Subcutaneous adipose tissue (tissue), 4 donors: ENCODE data around the gene KLHL21. TPM values are rescaled to one million over a fixed set of nuclear protein-coding genes. Genes with fewer than 3 reads are reported as not detected.

Experiments used
- CTCF ChIP-seq: fragments of 450-650 bp; IDR thresholded peaks from one replicate; pipeline ENCODE4 v1.5.1; 2016; ENCODE audit warnings: low read depth, mild to moderate bottlenecking, control low read depth, antibody characterized with exemption, moderate library complexity
- total RNA-seq, 4 donors: library from RNA; depleted of rRNA; stranded (reverse); fragments of >200 nt; gene quantifications; one replicate each; pipeline ENCODE4 v1.1.0, GENCODE V29; 2016

The KLHL21 gene
- total RNA-seq, 4 donors from 2014 or later = 21.2 to 123 (median 47.2) TPM

- TF ChIP-seq CTCF = no peak
Observed at GRCh38 chr1:6635910-6636760, 33.5 kb upstream of the KLHL21 start.

- no peak for TF ChIP-seq CTCF
Observed at GRCh38 chr1:6635161-6635909, 32.7 kb upstream of the KLHL21 start.

- no peak for TF ChIP-seq CTCF
Observed at GRCh38 chr1:6634371-6635052, 31.8 kb upstream of the KLHL21 start.

- TF ChIP-seq CTCF = no peak
Observed at GRCh38 chr1:6632588-6633514, 30.2 kb upstream of the KLHL21 start.

GRCh38 chr1:6631058-6631457, 28.4 kb upstream of the KLHL21 start:
- TF ChIP-seq CTCF = no peak

- TF ChIP-seq CTCF = no peak
Observed at GRCh38 chr1:6630027-6630426, 27.4 kb upstream of the KLHL21 start.
